Bronchial epithelial cell (primary cell): ENCODE results near the gene ARHGAP29. TPM values are rescaled to one million over a fixed set of nuclear protein-coding genes. Genes with fewer than 3 reads are reported as not detected.

ENCODE experiments used
- DNase-seq: peaks from one replicate; pipeline ENCODE4 v3.0.0-alpha.2; 2010; ENCODE audit warnings: low read depth
- FAIRE-seq: peaks from 2 replicates; lab custom pipeline; 2011; peaks lifted over from hg19 to GRCh38; lab: Jason Lieb, UNC
- H3K27me3 ChIP-seq: 2 replicates; pipeline ENCODE4 v1.5.1; 2011; ENCODE audit warnings: low read length; ENCODE audit not compliant: control insufficient read depth, insufficient read depth
- H3K36me3 ChIP-seq: 2 replicates; pipeline ENCODE4 v1.5.1; 2011; ENCODE audit warnings: low read length; ENCODE audit not compliant: control insufficient read depth, insufficient read depth
- H3K4me3 ChIP-seq: 2 replicates; pipeline ENCODE4 v1.5.1; 2011; ENCODE audit warnings: mild to moderate bottlenecking, low read depth, low read length, control low read depth
- total RNA-seq: library from RNA; depleted of rRNA; stranded (reverse); fragments of >200 nt; gene quantifications from 2 replicates; pipeline ENCODE4 v1.2.1, GENCODE V29; 2014
- TF ChIP-seq, protein P1 (sequence below): IDR thresholded peaks from 2 replicates; pipeline ENCODE4 v1.5.1; 2011; ENCODE audit warnings: mild to moderate bottlenecking, moderate library complexity, low read length, control low read depth, inconsistent platforms; ENCODE audit not compliant: insufficient read depth, severe bottlenecking

The ARHGAP29 gene
- total RNA-seq, 1 donor from 2014 or later = 7.9 TPM

DNA sequence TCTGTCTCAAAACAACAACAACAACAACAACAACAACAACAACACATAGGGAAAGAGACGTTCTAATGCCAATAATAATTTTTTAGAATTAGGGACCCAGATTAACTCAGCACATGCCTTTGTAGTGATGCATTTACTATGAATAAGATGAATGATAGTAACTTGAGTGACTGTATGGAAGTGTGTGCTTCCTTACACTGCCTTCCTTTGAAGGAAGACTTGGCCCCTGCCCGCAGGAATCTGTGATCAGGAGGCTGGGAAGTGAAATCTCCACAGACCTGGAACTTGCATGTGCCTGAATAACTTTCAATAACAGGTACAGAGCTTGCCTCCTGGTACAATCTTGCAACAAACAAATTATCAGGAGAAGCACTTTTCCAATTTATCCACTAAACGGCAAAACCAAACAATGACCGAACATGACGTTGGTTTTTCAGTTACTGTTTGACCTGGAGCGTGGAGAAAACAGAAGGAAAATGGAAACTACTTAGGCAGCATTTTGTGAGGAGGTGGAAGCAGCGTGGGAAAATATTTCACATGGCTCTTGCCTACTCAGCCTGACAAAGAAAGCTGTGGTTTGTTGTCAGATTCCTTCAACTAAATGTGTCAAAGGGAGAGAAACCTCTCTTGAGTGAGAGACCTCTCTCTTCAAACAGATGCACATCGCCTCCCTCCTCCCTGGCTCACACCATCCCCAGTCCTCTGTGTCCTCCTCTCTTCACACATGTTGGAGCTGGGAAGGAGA, 106.4 kb downstream of the ARHGAP29 start:
- Histone ChIP-seq H3K27me3 (no peaks in the 10 kb centered on the region), H3K4me3 (no peak overlapping the region), H3K36me3 (no peaks in the 10 kb centered on the region)
- no peak for FAIRE-seq
- TF ChIP-seq, protein P1, sequence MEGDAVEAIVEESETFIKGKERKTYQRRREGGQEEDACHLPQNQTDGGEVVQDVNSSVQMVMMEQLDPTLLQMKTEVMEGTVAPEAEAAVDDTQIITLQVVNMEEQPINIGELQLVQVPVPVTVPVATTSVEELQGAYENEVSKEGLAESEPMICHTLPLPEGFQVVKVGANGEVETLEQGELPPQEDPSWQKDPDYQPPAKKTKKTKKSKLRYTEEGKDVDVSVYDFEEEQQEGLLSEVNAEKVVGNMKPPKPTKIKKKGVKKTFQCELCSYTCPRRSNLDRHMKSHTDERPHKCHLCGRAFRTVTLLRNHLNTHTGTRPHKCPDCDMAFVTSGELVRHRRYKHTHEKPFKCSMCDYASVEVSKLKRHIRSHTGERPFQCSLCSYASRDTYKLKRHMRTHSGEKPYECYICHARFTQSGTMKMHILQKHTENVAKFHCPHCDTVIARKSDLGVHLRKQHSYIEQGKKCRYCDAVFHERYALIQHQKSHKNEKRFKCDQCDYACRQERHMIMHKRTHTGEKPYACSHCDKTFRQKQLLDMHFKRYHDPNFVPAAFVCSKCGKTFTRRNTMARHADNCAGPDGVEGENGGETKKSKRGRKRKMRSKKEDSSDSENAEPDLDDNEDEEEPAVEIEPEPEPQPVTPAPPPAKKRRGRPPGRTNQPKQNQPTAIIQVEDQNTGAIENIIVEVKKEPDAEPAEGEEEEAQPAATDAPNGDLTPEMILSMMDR = no peak
- DNase-seq = peak; percentile 23

DNA sequence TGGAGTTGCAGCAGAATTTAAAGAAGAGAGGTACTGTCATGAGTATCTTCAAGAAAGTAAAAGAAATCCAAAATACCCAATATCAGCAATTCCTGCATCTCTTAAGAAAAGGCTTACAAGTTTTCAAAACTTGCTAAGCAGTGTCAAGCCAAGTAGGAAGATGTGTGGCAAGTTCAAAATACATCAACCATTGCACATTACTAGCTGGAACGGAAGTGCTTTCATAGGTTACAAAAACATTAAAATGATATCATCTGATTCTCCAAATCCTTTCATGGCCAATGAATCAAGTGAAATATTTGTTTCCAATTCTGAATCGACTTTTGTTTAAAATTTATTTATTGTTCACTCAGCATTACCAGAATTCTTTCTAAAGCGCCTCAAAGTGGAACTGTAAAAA, 110.7 kb downstream of the ARHGAP29 start:
- DNase-seq = no peak
- H3K36me3 ChIP-seq = no peaks in the 10 kb centered on the region
- TF ChIP-seq, protein P1 = no peak
- H3K4me3 ChIP-seq = no peak overlapping the region
- H3K27me3 ChIP-seq = no peaks in the 10 kb centered on the region
- FAIRE-seq = no peak

DNA sequence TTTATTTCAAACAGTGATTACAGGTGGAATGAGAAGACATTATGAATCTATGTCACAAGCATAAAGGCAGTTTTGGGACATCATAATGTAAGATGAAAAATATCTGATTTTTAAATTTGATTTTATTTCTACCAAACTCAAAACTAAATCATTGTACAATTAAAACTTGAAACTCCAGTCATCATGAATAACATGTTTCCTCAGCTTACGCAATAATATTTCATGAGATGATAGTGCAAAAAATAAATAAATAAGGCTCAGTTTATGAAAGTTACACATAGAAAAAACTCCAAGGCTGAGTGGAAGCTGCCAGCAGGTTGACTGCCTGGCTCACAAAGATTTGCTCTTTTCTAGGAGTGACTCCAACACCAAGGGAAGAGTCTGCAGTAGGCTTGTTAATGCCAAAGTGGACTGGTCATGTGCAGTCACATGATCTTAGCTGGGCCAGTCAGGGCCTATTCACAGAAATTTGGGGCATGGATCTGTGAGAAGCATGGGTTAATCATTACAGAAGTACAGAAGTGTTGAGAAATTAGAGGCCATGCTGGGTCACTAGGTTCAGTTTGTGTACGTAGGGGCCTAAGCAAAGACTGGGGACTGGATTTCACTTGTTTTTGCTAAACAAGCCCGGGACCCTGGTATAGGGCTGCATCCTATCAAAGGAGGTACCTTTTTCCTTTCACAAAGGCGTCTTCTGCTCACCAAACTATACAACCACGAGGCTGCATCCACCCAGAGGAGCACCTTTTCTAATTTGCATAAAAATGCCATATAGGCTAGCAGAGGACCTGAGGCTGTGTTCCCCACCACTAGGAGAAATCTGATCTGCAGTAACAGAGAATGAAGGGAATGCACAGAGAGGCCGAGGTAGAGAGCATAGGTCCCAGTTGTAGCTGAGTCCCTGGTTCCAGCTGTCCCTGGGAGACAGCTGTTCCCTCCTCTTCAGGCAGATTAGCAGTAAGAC, 111.6 kb downstream of the ARHGAP29 start:
- Histone ChIP-seq H3K4me3 (no peak overlapping the region), H3K36me3 (no peaks in the 10 kb centered on the region), H3K27me3 (no peaks in the 10 kb centered on the region)
- FAIRE-seq = no peak
- TF ChIP-seq, protein P1 = no peak
- peak; percentile 58 for DNase-seq

DNA sequence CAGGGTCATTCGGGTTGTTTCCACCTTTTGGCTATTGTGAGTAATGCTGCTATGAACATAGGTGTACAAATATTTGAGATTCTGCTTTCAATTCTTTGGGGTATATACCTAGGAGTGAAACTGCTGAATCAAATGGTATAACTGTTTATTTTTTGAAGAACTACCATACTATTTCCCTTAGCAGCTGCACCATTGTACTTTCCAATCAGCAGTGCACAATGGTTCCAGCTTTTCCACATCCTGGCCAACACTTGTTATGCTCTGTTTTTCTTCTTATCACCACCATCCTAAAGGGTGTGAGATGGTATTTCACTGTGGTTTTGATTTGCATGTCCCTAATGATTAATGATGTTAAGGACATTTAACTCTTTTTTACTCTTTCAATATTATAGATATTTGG, 112.8 kb downstream of the ARHGAP29 start:
- Histone ChIP-seq H3K27me3 (no peaks in the 10 kb centered on the region), H3K36me3 (no peaks in the 10 kb centered on the region), H3K4me3 (no peak overlapping the region)
- FAIRE-seq (no peak), DNase-seq (no peak)
- TF ChIP-seq, protein P1 = no peak

DNA sequence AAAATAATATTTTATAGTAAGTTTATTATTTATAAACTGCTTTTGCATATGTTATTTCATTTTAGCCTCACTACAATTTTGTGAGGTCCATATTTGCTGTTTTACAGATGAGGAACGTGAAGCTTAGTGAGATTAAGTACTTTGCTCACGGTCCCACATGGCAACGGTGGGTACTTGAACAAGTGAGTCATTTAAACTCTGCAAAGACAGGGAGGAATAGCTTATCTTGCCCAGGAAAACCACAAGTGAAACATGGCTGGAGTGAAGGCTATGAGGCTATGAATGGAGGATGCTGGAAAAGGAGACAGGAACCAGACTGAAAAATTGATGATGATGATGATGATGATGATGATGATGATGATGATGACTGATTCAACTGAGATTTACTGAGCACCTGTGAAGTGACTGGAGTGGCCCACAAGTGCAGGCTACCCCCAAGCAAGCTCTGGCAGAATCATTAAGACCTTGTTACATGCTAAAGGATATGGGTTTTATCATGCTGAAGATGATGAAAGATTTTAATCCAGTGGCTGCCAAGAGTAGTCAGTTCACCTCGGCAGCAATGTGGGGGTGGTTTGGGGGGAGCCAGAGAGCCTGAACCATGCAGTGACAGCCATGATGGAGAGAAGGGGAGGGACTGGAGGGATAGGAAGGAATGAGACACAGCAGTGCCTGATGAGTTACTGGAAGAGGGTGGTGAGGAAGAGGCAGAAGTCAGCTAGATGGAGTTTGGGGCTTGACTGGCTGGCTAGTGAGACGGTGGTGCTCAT, 115.0 kb downstream of the ARHGAP29 start:
- Histone ChIP-seq H3K27me3 (no peaks in the 10 kb centered on the region), H3K36me3 (no peaks in the 10 kb centered on the region), H3K4me3 (no peak overlapping the region)
- DNase-seq (peak; percentile 55), FAIRE-seq (no peak)
- TF ChIP-seq, protein P1 = no peak

Other genes starting within 250 kb of the ARHGAP29 start
- gene ABCA4, start 116.4 kb downstream of the ARHGAP29 start, total RNA-seq = under 0.01 and 1.4 TPM in 2 replicates
- 29.2 and 40.6 TPM in 2 replicates for gene ABCD3, start 180.8 kb upstream of the ARHGAP29 start, total RNA-seq